ENCODE results near the gene NGFR. TPM values are rescaled to one million over a fixed set of nuclear protein-coding genes. Genes with fewer than 3 reads are reported as not detected.
"Not testable (repeated sequence)": the region's sequence is repeated elsewhere in the genome, so short reads cannot be mapped to it uniquely, and the experiment has no call there.

Gene NGFR
- total RNA-seq, 1 donor from 2014 or later, result 1.2 TPM

DNA sequence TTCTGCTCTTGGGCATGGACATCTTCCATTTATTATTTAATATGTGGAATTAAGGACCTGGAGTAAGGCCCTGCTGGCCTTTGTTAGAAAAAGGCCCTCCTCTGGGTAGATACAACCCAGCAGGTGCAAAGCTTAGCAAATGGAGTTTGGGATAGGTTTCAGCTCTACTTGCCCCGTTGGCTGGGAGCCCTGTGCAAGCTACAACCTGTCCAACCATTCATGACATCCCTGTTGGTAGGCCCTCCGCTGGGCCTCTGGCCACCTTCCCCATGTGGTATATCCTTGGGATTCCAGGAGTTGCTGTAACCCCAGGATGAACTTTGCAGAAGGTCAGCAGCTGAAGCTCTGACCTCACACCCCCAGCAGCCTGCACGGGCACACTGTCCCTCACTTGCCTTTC is 6.4 kb downstream of the NGFR start:
- H3K9me3 Mint-ChIP-seq, result no peaks in the 10 kb centered on the region
- intact Hi-C loops (cut with micrococcal nuclease), result no loop called here
- H3K27ac Mint-ChIP-seq, result no peak overlapping the region
- no peak for DNase-seq
- ChIA-PET POLR2A (no interaction called here), CTCF (no interaction called here)
- H3K4me1 Mint-ChIP-seq, result peaks cover 19% of the 10 kb centered on the region
- H3K36me3 Mint-ChIP-seq (ENCODE audit: low read depth), result no peaks in the 10 kb centered on the region
- H3K27me3 Mint-ChIP-seq, result peaks cover 63% of the 10 kb centered on the region
- ATAC-seq (ENCODE audit: low read depth), result no peak
- TF ChIP-seq, protein P1, sequence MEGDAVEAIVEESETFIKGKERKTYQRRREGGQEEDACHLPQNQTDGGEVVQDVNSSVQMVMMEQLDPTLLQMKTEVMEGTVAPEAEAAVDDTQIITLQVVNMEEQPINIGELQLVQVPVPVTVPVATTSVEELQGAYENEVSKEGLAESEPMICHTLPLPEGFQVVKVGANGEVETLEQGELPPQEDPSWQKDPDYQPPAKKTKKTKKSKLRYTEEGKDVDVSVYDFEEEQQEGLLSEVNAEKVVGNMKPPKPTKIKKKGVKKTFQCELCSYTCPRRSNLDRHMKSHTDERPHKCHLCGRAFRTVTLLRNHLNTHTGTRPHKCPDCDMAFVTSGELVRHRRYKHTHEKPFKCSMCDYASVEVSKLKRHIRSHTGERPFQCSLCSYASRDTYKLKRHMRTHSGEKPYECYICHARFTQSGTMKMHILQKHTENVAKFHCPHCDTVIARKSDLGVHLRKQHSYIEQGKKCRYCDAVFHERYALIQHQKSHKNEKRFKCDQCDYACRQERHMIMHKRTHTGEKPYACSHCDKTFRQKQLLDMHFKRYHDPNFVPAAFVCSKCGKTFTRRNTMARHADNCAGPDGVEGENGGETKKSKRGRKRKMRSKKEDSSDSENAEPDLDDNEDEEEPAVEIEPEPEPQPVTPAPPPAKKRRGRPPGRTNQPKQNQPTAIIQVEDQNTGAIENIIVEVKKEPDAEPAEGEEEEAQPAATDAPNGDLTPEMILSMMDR (IDR thresholded peaks at IDR 0.05), result no peak
- H3K4me3 Mint-ChIP-seq, result no peak overlapping the region

DNA sequence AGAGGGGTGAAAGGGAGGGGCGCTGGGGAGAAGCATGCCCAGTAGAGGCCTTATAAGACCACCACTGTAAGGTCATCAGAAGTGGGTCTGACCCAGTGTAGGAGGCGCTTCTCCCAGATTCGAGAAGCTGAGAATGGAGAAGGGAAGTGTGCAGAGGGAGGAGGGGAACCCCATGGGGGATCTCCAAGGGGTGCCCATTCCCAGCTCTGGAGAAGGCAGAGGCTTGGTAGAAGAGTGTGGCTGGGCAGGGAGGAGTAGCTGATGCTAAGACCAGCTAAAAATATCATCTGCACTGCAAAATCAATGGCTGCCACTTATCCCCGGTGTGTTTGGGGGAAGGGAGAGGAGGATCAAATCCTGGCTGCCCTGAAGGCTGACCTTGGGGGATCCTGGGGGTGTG is 7.2 kb downstream of the NGFR start:
- no peak overlapping the region for H3K27ac Mint-ChIP-seq

DNA sequence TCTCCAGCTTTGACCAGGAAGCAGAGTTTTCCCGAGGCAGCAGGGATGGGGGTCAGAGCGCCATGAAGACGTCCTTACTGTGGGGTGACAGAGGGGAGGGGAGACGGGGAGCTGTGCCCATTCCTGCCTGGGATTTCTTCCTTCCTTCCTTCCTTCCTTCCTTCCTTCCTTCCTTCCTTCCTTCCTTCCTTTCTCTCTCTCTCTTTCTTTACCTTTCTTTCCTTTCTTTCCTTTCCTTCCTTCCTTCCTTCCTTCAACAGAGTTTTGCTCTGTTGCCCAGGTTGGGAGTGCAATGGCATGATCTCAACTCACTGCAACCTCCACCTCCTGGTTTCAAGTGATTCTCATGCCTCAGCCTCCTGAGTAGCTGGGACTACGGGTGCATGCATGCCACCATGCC is 7.6 kb downstream of the NGFR start:
- H3K36me3 Mint-ChIP-seq (ENCODE audit: low read depth); H3K9me3 Mint-ChIP-seq; H3K4me1 Mint-ChIP-seq; H3K4me3 Mint-ChIP-seq; ATAC-seq (ENCODE audit: low read depth); DNase-seq; CTCF ChIA-PET; H3K27ac Mint-ChIP-seq; intact Hi-C loops (cut with micrococcal nuclease); POLR2A ChIA-PET: not testable (repeated sequence)
- H3K27me3 Mint-ChIP-seq, result peaks cover 70% of the 10 kb centered on the region

More for the DNA sequence above, 7.2 kb downstream of the NGFR start:
- ChIA-PET CTCF (no interaction called here), POLR2A (no interaction called here)
- intact Hi-C loops (cut with micrococcal nuclease), result no loop called here
- TF ChIP-seq, protein P1 (IDR thresholded peaks at IDR 0.05), result no peak
- peaks cover 13% of the 10 kb centered on the region for H3K4me1 Mint-ChIP-seq
- ATAC-seq (ENCODE audit: low read depth) (no peak), DNase-seq (no peak)
- no peaks in the 10 kb centered on the region for H3K9me3 Mint-ChIP-seq
- H3K4me3 Mint-ChIP-seq, result no peak overlapping the region
- peaks cover 69% of the 10 kb centered on the region for H3K27me3 Mint-ChIP-seq
- no peaks in the 10 kb centered on the region for H3K36me3 Mint-ChIP-seq (ENCODE audit: low read depth)

DNA sequence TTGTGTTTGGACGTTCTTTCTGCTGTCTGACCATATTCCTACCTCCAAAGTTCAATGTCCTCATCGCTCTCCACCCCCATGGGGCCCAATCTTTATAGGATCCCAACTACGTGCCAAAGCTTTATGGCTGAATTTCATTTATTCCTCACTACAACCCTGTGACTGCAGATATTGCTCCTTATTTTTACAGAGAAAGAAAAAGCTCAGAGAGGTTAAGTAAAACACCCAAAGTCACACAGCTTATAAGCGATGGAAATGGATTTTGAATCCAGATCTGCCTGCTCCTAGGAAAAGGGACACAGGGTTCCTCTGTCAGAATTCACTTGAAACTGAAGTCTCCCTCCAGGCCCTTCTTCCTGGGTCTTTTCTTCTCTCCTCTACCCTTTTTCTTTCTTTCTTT is 9.3 kb downstream of the NGFR start:
- CTCF ChIA-PET, result no interaction called here
- POLR2A ChIA-PET, result no interaction called here
- intact Hi-C loops (cut with micrococcal nuclease), result no loop called here

DNA sequence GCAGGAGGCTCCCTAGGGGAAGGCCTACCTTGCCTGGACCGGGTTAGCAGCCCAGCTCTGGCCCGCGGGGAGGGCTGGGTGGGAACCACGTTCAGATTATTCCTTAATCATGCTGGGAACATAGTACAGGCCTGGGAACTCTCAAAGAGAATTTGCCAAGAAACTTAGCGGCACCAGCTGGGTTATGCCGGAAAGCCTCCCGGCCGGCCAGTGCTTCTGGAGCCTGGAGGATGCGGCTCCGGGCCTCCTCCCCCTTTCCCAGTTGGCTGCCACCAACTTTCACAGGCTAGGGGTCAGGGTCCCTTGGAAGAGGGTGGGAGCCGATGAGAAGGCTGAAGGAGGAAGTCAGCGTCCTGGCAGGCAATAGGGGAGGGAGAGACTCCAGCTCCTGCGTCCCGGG is 10.8 kb downstream of the NGFR start:
- Mint-ChIP-seq H3K4me1 (no peaks in the 10 kb centered on the region), H3K27me3 (peaks cover 62% of the 10 kb centered on the region), H3K4me3 (no peak overlapping the region), H3K9me3 (no peaks in the 10 kb centered on the region), H3K27ac (no peak overlapping the region), H3K36me3 (ENCODE audit: low read depth) (no peaks in the 10 kb centered on the region)
- intact Hi-C loops (cut with micrococcal nuclease), result no loop called here
- DNase-seq (no peak), ATAC-seq (ENCODE audit: low read depth) (no peak)
- CTCF ChIA-PET, result no interaction called here
- TF ChIP-seq, protein P1 (IDR thresholded peaks at IDR 0.05), result no peak
- POLR2A ChIA-PET, result no interaction called here

More for the DNA sequence above, 9.3 kb downstream of the NGFR start:
- no peak overlapping the region for H3K27ac Mint-ChIP-seq
- DNase-seq (no peak), ATAC-seq (ENCODE audit: low read depth) (no peak)
- H3K4me1 Mint-ChIP-seq, result no peaks in the 10 kb centered on the region
- no peaks in the 10 kb centered on the region for H3K36me3 Mint-ChIP-seq (ENCODE audit: low read depth)
- TF ChIP-seq, protein P1 (IDR thresholded peaks at IDR 0.05), result no peak
- no peaks in the 10 kb centered on the region for H3K9me3 Mint-ChIP-seq
- H3K4me3 Mint-ChIP-seq, result no peak overlapping the region
- peaks cover 67% of the 10 kb centered on the region for H3K27me3 Mint-ChIP-seq

DNA sequence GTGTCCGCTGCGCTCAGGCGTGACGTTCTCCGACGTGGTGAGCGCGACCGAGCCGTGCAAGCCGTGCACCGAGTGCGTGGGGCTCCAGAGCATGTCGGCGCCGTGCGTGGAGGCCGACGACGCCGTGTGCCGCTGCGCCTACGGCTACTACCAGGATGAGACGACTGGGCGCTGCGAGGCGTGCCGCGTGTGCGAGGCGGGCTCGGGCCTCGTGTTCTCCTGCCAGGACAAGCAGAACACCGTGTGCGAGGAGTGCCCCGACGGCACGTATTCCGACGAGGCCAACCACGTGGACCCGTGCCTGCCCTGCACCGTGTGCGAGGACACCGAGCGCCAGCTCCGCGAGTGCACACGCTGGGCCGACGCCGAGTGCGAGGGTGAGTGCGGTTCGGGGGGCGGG is 11.2 kb downstream of the NGFR start:
- peaks cover 59% of the 10 kb centered on the region for H3K27me3 Mint-ChIP-seq

More for the DNA sequence above, 11.2 kb downstream of the NGFR start:
- intact Hi-C loops (cut with micrococcal nuclease), result no loop called here
- no peak overlapping the region for H3K4me3 Mint-ChIP-seq
- CTCF ChIA-PET, result no interaction called here
- no peak overlapping the region for H3K27ac Mint-ChIP-seq
- H3K9me3 Mint-ChIP-seq, result no peaks in the 10 kb centered on the region
- TF ChIP-seq, protein P1 (IDR thresholded peaks at IDR 0.05), result no peak
- no peak for DNase-seq
- no peaks in the 10 kb centered on the region for H3K4me1 Mint-ChIP-seq
- POLR2A ChIA-PET, result no interaction called here
- H3K36me3 Mint-ChIP-seq (ENCODE audit: low read depth), result no peaks in the 10 kb centered on the region
- ATAC-seq (ENCODE audit: low read depth), result no peak

Data from activated B cell treated with CpG ODN at 0.5 μM for 24 hours (primary cell).